Fibroblast of peridontal ligament (primary cell): ENCODE measurements around the gene DHRS7C.
"Not testable (repeated sequence)": the region's sequence is repeated elsewhere in the genome, so short reads cannot be mapped to it uniquely, and the experiment has no call there.

ENCODE experiments used
- DNase-seq: peaks from one replicate; pipeline ENCODE4 v3.0.0-alpha.2; 2010; ENCODE audit errors: extremely low read depth

The DHRS7C gene

GRCh38 chr17:9810100-9810949 lies 18.9 kb upstream of the DHRS7C start:
- DNase-seq = no peak

- DNase-seq = no peak
These were observed 18.0 kb upstream of the DHRS7C start for GRCh38 chr17:9809409-9809808.

- no peak for DNase-seq
These were observed 15.3 kb upstream of the DHRS7C start for GRCh38 chr17:9806699-9807098.

- no peak for DNase-seq
These were observed 14.4 kb upstream of the DHRS7C start for GRCh38 chr17:9805769-9806168.

GRCh38 chr17:9802697-9803096 lies 11.3 kb upstream of the DHRS7C start:
- no peak for DNase-seq

GRCh38 chr17:9802294-9802693 lies 10.9 kb upstream of the DHRS7C start:
- DNase-seq = no peak

GRCh38 chr17:9801505-9801904 lies 10.1 kb upstream of the DHRS7C start:
- no peak for DNase-seq

GRCh38 chr17:9798724-9799123 lies 7.3 kb upstream of the DHRS7C start:
- no peak for DNase-seq

- no peak for DNase-seq
These were observed 6.6 kb upstream of the DHRS7C start for GRCh38 chr17:9798008-9798407.

GRCh38 chr17:9792181-9792840 lies 919 bp upstream of the DHRS7C start:
- DNase-seq = no peak

GRCh38 chr17:9790316-9790715 lies 1.1 kb downstream of the DHRS7C start:
- DNase-seq = no peak

- no peak for DNase-seq
These were observed 2.8 kb downstream of the DHRS7C start for GRCh38 chr17:9788601-9789000.

- no peak for DNase-seq
These were observed 6.8 kb downstream of the DHRS7C start for GRCh38 chr17:9784544-9784943.

- not testable (repeated sequence) for DNase-seq
These were observed 7.9 kb downstream of the DHRS7C start for GRCh38 chr17:9783465-9783864.

GRCh38 chr17:9783050-9783449 lies 8.3 kb downstream of the DHRS7C start:
- no peak for DNase-seq

- no peak for DNase-seq
These were observed 10.8 kb downstream of the DHRS7C start for GRCh38 chr17:9780552-9780951.

GRCh38 chr17:9776911-9777310 lies 14.5 kb downstream of the DHRS7C start:
- DNase-seq = no peak

- DNase-seq = no peak
These were observed 18.7 kb downstream of the DHRS7C start for GRCh38 chr17:9772658-9773057.

GRCh38 chr17:9771465-9771864 lies 19.9 kb downstream of the DHRS7C start:
- no peak for DNase-seq

- DNase-seq = no peak
These were observed 22.2 kb downstream of the DHRS7C start for GRCh38 chr17:9769036-9769695.

- DNase-seq = peak; percentile 3
These were observed 22.9 kb downstream of the DHRS7C start for GRCh38 chr17:9768381-9768934.

GRCh38 chr17:9767432-9767991 lies 23.9 kb downstream of the DHRS7C start:
- DNase-seq = no peak
